ENCODE measurements around the gene SPATA2. TPM values are rescaled to one million over a fixed set of nuclear protein-coding genes. Genes with fewer than 3 reads are reported as not detected.

The SPATA2 gene
- total and polyA plus RNA-seq, 2 of the 13 experiments (the other 11 are each of a cell fraction or from before 2014, with no cell fraction given), result 3.2 to 8.7 TPM

DNA sequence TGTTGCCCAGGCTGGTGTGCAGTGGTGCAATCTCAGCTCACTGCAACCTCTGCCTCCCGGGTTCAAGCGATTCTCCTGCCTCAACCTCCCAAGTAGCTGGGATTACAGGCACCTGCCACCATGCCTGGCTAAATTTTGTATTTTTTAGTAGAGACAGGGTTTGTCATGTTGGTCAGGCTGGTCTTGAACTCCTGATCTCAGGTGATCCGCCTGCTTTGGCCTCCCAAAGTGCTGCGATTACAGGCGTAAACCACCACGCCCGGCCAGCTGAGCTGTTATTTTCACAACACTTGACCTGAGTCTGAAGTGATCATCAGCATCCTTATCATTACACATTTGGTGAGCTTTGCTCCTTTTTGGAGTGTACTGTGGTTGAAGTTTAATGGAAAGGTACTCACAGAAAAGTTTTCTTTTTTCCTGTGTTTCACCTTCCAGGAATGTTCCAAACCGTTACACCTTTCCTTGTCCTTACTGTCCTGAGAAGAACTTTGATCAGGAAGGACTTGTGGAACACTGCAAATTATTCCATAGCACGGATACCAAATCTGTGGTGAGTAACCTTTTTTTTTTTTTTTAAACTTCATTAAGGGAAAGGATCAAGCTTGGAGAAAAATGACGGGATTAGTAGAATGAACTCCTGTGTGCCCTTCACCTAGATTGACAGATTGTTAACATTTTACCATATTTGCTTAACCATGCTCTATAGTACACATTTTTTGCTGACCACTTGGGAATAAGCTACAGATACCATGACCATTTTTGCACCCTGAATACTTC is 30.6 kb upstream of the SPATA2 start (continued):
- TF ChIP-seq HNRNPK (IDR thresholded peaks at IDR 0.05; ENCODE audit: low read depth, low read length, poor library complexity, severe bottlenecking) (no peak), ZNF562 (CRISPR knock-in tag; IDR thresholded peaks at IDR 0.05; ENCODE audit: borderline replicate concordance) (no peak), MAZ (IDR thresholded peaks at IDR 0.05; ENCODE audit: borderline replicate concordance, low read depth, low read length) (no peak), MAZ (CRISPR knock-in tag; IDR thresholded peaks at IDR 0.05; ENCODE audit: low read depth) (no peak), SMAD9 (CRISPR knock-in tag; IDR thresholded peaks at IDR 0.05) (no peak), KLF11 (CRISPR knock-in tag; IDR thresholded peaks at IDR 0.05) (no peak), ZBTB21 (CRISPR knock-in tag; IDR thresholded peaks at IDR 0.05) (peak; percentile 19; the same call in 1 of the 2 replicates), ZNF761 (CRISPR knock-in tag; conservative IDR thresholded peaks at IDR 0.05) (no peak), SIX4 (CRISPR knock-in tag; IDR thresholded peaks at IDR 0.05) (no peak), ZNF589 (CRISPR knock-in tag; conservative IDR thresholded peaks at IDR 0.05) (no peak), ZNF335 (CRISPR knock-in tag; IDR thresholded peaks at IDR 0.05) (no peak), ZNF766 (CRISPR knock-in tag; IDR thresholded peaks at IDR 0.05; ENCODE audit: borderline replicate concordance) (peak; percentile 61; the same call in 1 of the 2 replicates), TAF1 (CRISPR knock-in tag; IDR thresholded peaks at IDR 0.05) (no peak), POLR2AphosphoS2 (IDR thresholded peaks at IDR 0.05; ENCODE audit: low read depth, low read length) (no peak), ZC3H13 (CRISPR knock-in tag; IDR thresholded peaks at IDR 0.05) (no peak), ZNF205 (CRISPR knock-in tag; IDR thresholded peaks at IDR 0.05) (peak; percentile 79; the same call in 1 of the 2 replicates), NR1H2 (CRISPR knock-in tag; IDR thresholded peaks at IDR 0.05; ENCODE audit: borderline replicate concordance, low read depth) (no peak), KLF15 (CRISPR knock-in tag; IDR thresholded peaks at IDR 0.05; ENCODE audit: borderline replicate concordance) (no peak), ZNF768 (CRISPR knock-in tag; IDR thresholded peaks at IDR 0.05) (no peak), ZNF83 (CRISPR knock-in tag; IDR thresholded peaks at IDR 0.05; ENCODE audit: borderline replicate concordance) (peak; percentile 61; the same call in 1 of the 2 replicates), AGO1 (IDR thresholded peaks at IDR 0.05; ENCODE audit: low read depth, low read length, poor library complexity, severe bottlenecking) (no peak), HNF4G (IDR thresholded peaks at IDR 0.05; ENCODE audit: borderline replicate concordance, low read depth, low read length) (peak; percentile 81), HNF4G (CRISPR knock-in tag; IDR thresholded peaks at IDR 0.05; ENCODE audit: borderline replicate concordance, low read depth) (peak; percentile 89; the same call in 1 of the 2 replicates), JUND (CRISPR knock-in tag; IDR thresholded peaks at IDR 0.05) (no peak), ZKSCAN8 (CRISPR knock-in tag; IDR thresholded peaks at IDR 0.05; ENCODE audit: borderline replicate concordance) (peak; percentile 27; the same call in 1 of the 2 replicates), PLRG1 (conservative IDR thresholded peaks at IDR 0.05) (no peak), IKZF1 (IDR thresholded peaks at IDR 0.05) (no peak), ZNF672 (CRISPR knock-in tag; IDR thresholded peaks at IDR 0.05) (no peak), ZMAT3 (CRISPR knock-in tag; conservative IDR thresholded peaks at IDR 0.05) (0 out of 2 replicates have a peak, but pooled peaks have one; percentile 43), DBP (CRISPR knock-in tag; IDR thresholded peaks at IDR 0.05; ENCODE audit: not compliant biosample characterization) (no peak), ZNF605 (CRISPR knock-in tag; IDR thresholded peaks at IDR 0.05) (no peak; the same call in none of the 2 replicates)
- TF ChIP-seq, protein P1, sequence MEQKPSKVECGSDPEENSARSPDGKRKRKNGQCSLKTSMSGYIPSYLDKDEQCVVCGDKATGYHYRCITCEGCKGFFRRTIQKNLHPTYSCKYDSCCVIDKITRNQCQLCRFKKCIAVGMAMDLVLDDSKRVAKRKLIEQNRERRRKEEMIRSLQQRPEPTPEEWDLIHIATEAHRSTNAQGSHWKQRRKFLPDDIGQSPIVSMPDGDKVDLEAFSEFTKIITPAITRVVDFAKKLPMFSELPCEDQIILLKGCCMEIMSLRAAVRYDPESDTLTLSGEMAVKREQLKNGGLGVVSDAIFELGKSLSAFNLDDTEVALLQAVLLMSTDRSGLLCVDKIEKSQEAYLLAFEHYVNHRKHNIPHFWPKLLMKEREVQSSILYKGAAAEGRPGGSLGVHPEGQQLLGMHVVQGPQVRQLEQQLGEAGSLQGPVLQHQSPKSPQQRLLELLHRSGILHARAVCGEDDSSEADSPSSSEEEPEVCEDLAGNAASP (CRISPR knock-in tag; IDR thresholded peaks at IDR 0.05; ENCODE audit: borderline replicate concordance), result peak; percentile 90

Measured in HepG2 (cell line).